Measurements from ENCODE around the gene SLAMF7. TPM values are rescaled to one million over a fixed set of nuclear protein-coding genes. Genes with fewer than 3 reads are reported as not detected.

SLAMF7 gene
- total RNA-seq, 2 donors from 2014 or later, result 0.98 TPM; not detected in 1

DNA sequence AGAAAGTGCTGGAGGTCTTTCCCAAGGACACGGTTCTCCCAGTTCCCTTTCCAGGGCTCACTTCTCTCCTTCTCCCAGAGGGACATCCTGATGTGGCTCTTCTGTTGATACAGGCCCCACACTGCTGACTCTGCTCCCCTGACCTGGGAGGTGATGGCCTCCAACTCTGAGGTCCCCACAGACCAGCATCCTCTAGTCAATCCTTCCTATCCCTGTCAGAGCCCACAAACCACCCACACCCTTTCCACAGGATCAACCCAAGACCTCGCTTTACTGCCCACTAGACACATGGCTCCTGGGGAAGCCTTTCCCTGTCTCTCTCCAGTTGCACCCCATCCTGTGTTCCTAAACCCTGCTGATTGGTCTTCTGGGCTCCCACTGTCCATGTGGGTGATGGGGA is 11.6 kb downstream of the SLAMF7 start:
- DNase-seq (ENCODE audit: low spot score), result no peak
- TF ChIP-seq, protein P1, sequence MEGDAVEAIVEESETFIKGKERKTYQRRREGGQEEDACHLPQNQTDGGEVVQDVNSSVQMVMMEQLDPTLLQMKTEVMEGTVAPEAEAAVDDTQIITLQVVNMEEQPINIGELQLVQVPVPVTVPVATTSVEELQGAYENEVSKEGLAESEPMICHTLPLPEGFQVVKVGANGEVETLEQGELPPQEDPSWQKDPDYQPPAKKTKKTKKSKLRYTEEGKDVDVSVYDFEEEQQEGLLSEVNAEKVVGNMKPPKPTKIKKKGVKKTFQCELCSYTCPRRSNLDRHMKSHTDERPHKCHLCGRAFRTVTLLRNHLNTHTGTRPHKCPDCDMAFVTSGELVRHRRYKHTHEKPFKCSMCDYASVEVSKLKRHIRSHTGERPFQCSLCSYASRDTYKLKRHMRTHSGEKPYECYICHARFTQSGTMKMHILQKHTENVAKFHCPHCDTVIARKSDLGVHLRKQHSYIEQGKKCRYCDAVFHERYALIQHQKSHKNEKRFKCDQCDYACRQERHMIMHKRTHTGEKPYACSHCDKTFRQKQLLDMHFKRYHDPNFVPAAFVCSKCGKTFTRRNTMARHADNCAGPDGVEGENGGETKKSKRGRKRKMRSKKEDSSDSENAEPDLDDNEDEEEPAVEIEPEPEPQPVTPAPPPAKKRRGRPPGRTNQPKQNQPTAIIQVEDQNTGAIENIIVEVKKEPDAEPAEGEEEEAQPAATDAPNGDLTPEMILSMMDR (IDR thresholded peaks at IDR 0.05), result no peak
- Histone ChIP-seq H3K9me3 (no peaks in the 10 kb centered on the region), H3K36me3 (no peaks in the 10 kb centered on the region), H3K27ac (no peak overlapping the region), H3K4me3 (no peak overlapping the region), H3K27me3 (no peaks in the 10 kb centered on the region), H3K4me1 (no peaks in the 10 kb centered on the region)

DNA sequence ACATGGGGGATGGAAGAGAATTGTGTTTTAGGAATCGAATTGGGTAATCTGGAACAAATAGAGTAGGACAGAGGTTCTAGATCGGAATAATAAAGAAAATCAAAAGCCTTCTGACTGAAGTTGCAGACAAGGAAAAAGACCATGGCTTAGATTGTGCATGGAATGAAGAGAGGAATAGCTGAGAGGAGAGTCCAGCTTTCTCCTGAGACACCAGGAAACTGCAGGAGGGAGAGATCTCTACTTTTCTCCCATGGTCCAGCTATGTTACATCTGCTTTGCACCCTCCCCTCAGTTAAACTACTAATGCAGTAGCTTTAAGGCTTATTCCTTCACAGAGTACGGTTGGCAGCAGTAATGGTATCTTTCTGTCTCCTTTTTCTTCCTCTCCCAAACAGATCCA is 13.4 kb downstream of the SLAMF7 start:
- H3K4me1 ChIP-seq, result no peaks in the 10 kb centered on the region
- H3K9me3 ChIP-seq, result no peaks in the 10 kb centered on the region
- H3K36me3 ChIP-seq, result no peaks in the 10 kb centered on the region
- TF ChIP-seq, protein P1 (IDR thresholded peaks at IDR 0.05), result no peak
- no peak overlapping the region for H3K4me3 ChIP-seq
- H3K27me3 ChIP-seq, result no peaks in the 10 kb centered on the region
- no peak for DNase-seq (ENCODE audit: low spot score)
- H3K27ac ChIP-seq, result no peak overlapping the region

DNA sequence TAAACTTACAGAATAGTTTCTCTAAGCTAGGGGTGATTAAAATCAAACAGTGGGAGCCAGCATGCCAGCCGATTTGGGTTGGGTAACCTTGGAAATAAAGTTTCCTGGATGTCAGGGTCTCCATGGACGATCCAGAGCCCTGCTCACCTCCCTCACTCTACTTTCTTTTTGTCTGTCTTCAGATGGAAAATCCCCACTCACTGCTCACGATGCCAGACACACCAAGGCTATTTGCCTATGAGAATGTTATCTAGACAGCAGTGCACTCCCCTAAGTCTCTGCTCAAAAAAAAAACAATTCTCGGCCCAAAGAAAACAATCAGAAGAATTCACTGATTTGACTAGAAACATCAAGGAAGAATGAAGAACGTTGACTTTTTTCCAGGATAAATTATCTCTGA is 13.9 kb downstream of the SLAMF7 start:
- Histone ChIP-seq H3K9me3 (no peaks in the 10 kb centered on the region), H3K27ac (no peak overlapping the region), H3K36me3 (no peaks in the 10 kb centered on the region), H3K27me3 (no peaks in the 10 kb centered on the region), H3K4me3 (no peak overlapping the region), H3K4me1 (no peaks in the 10 kb centered on the region)
- DNase-seq (ENCODE audit: low spot score), result no peak
- TF ChIP-seq, protein P1 (IDR thresholded peaks at IDR 0.05), result no peak

DNA sequence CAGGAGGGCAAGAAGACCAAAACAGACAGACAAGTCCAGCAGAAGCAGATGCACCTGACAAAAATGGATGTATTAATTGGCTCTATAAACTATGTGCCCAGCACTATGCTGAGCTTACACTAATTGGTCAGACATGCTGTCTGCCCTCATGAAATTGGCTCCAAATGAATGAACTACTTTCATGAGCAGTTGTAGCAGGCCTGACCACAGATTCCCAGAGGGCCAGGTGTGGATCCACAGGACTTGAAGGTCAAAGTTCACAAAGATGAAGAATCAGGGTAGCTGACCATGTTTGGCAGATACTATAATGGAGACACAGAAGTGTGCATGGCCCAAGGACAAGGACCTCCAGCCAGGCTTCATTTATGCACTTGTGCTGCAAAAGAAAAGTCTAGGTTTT is 14.5 kb downstream of the SLAMF7 start:
- Histone ChIP-seq H3K4me3 (no peak overlapping the region), H3K27me3 (no peaks in the 10 kb centered on the region), H3K36me3 (no peaks in the 10 kb centered on the region), H3K27ac (no peak overlapping the region), H3K9me3 (no peaks in the 10 kb centered on the region), H3K4me1 (no peaks in the 10 kb centered on the region)
- TF ChIP-seq, protein P1 (IDR thresholded peaks at IDR 0.05), result no peak
- no peak for DNase-seq (ENCODE audit: low spot score)

DNA sequence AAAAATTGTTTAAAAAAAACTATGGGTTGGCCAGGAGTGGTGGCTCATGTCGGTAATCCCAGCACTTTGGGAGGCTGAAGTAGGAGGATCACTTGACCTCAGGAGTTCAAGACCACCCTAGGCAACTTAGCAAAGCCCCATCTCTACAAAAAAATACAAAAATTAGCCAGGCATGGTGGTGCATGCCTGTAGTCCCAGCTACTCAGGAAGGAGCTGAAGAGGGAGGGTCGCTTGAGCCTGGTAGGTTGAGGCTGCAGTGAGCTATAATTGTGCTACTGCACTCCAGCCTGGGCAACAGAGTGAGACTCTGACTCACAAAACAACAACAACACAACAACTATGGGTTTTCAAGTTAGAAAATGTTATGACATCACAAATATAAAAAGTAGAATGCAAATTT is 16.4 kb downstream of the SLAMF7 start:
- DNase-seq (ENCODE audit: low spot score), result no peak
- no peaks in the 10 kb centered on the region for H3K27me3 ChIP-seq
- H3K36me3 ChIP-seq, result no peaks in the 10 kb centered on the region
- no peaks in the 10 kb centered on the region for H3K4me1 ChIP-seq
- TF ChIP-seq, protein P1 (IDR thresholded peaks at IDR 0.05), result no peak
- H3K4me3 ChIP-seq, result no peak overlapping the region
- H3K9me3 ChIP-seq, result no peaks in the 10 kb centered on the region
- no peak overlapping the region for H3K27ac ChIP-seq
